Measurements from ENCODE around the gene ELOB. TPM values are rescaled to one million over a fixed set of nuclear protein-coding genes. Genes with fewer than 3 reads are reported as not detected.

Gene ELOB
- total RNA-seq, 1 donor from 2014 or later: 530 TPM

GRCh38 chr16:2770057-2770951, 6.8 kb downstream of the ELOB start:
- Histone ChIP-seq H3K9me3 (no peaks in the 10 kb centered on the region), H3K27ac (peak overlapping the region; percentile 48), H3K4me3 (no peak overlapping the region), H3K27me3 (no peaks in the 10 kb centered on the region), H3K36me3 (peaks cover 4 to 78% of the 10 kb centered on the region in 2 donors), H3K4me1 (peaks cover 63% of the 10 kb centered on the region)
- TF ChIP-seq POLR2AphosphoS5 (IDR thresholded peaks at IDR 0.05; ENCODE audit: insufficient read depth in 1 of 2, low read depth in 1 of 2) (no peak), POLR2A (IDR thresholded peaks at IDR 0.05) (no peak), CTCF (IDR thresholded peaks at IDR 0.05) (no peak)
- intact Hi-C loops (cut with DNase I): no loop called here
- DNase-seq (ENCODE audit: extremely low spot score in 2 of 2): no peak

GRCh38 chr16:2769675-2770056, 7.4 kb downstream of the ELOB start:
- no peak for TF ChIP-seq POLR2AphosphoS5 (IDR thresholded peaks at IDR 0.05; ENCODE audit: insufficient read depth in 1 of 2, low read depth in 1 of 2)
- TF ChIP-seq CTCF (IDR thresholded peaks at IDR 0.05): no peak
- no peaks in the 10 kb centered on the region for H3K27me3 ChIP-seq
- peak overlapping the region; percentile 56 for H3K27ac ChIP-seq
- H3K9me3 ChIP-seq: no peaks in the 10 kb centered on the region
- H3K4me1 ChIP-seq: peaks cover 59% of the 10 kb centered on the region
- no peak overlapping the region for H3K4me3 ChIP-seq
- DNase-seq (ENCODE audit: extremely low spot score in 2 of 2): no peak
- intact Hi-C loops (cut with DNase I): no loop called here
- peaks cover 4 to 80% of the 10 kb centered on the region in 2 donors for H3K36me3 ChIP-seq

- DNase-seq (ENCODE audit: extremely low spot score in 2 of 2): no peak
- H3K4me3 ChIP-seq: no peak overlapping the region
- no peaks in the 10 kb centered on the region for H3K27me3 ChIP-seq
- peak overlapping the region; percentile 56 for H3K27ac ChIP-seq
- H3K36me3 ChIP-seq: peaks cover 4 to 81% of the 10 kb centered on the region in 2 donors
- H3K9me3 ChIP-seq: no peaks in the 10 kb centered on the region
- intact Hi-C loops (cut with DNase I): no loop called here
- H3K4me1 ChIP-seq: peaks cover 55% of the 10 kb centered on the region
- TF ChIP-seq POLR2A (IDR thresholded peaks at IDR 0.05) (no peak), POLR2AphosphoS5 (IDR thresholded peaks at IDR 0.05; ENCODE audit: insufficient read depth in 1 of 2, low read depth in 1 of 2) (no peak), CTCF (IDR thresholded peaks at IDR 0.05) (no peak)
Observed at GRCh38 chr16:2769100-2769529, 8.0 kb downstream of the ELOB start.

GRCh38 chr16:2768403-2769089, 8.5 kb downstream of the ELOB start:
- DNase-seq (ENCODE audit: extremely low spot score in 2 of 2): no peak
- H3K9me3 ChIP-seq: no peaks in the 10 kb centered on the region
- peaks cover 7 to 85% of the 10 kb centered on the region in 2 donors for H3K36me3 ChIP-seq
- peaks cover 54% of the 10 kb centered on the region for H3K4me1 ChIP-seq
- intact Hi-C loops (cut with DNase I): no loop called here
- peak overlapping the region; percentile 56 for H3K27ac ChIP-seq
- no peak overlapping the region for H3K4me3 ChIP-seq
- no peak for TF ChIP-seq CTCF (IDR thresholded peaks at IDR 0.05)
- no peak for TF ChIP-seq POLR2AphosphoS5 (IDR thresholded peaks at IDR 0.05; ENCODE audit: insufficient read depth in 1 of 2, low read depth in 1 of 2)
- no peak for TF ChIP-seq POLR2A (IDR thresholded peaks at IDR 0.05)
- no peaks in the 10 kb centered on the region for H3K27me3 ChIP-seq
